GM12878 (cell line): Measurements from ENCODE around the gene MRGPRE. TPM values are rescaled to one million over a fixed set of nuclear protein-coding genes. Genes with fewer than 3 reads are reported as not detected.

Experiments used
- ATAC-seq: fragments of 200-7000 bp; cut with Tn5 transposase; 3 replicates; pipeline ENCODE4 v1.9.1; 2020; ENCODE audit warnings: mild to moderate bottlenecking, moderate library complexity
- BruUV-seq: library from RNA; stranded (reverse); fragments of 400-500 nt; replicated peaks from 2 replicates; lab custom pipeline; 2021; lab: Mats Ljungman, UMichigan
- CTCF ChIA-PET: fragments of 300-600 bp; sonication (Branson Sonifier 250); formaldehyde crosslinking; extraction: SDS; loops from one replicate; lab custom pipeline; 2021; ENCODE audit warnings: inconsistent platforms; lab: Yijun Ruan, JAX
- POLR2A ChIA-PET: fragments of 350-600 bp; formaldehyde crosslinking; extraction: SDS; loops from one replicate; lab custom pipeline; 2021; ENCODE audit warnings: inconsistent platforms; lab: Charles Lee
- RAD21 ChIA-PET: fragments of 300-600 bp; sonication (Branson Sonifier 250); formaldehyde crosslinking; loops from one replicate; lab custom pipeline; 2023; ENCODE audit warnings: antibody characterized with exemption; ENCODE audit not compliant: unreplicated experiment; lab: Charles Lee
- SMC1A ChIA-PET: fragments of 300-600 bp; sonication (Branson Sonifier 250); formaldehyde crosslinking; loops from one replicate; lab custom pipeline; 2023; ENCODE audit not compliant: unreplicated experiment, uncharacterized antibody; lab: Charles Lee
- DNase-seq: peaks from one replicate; pipeline ENCODE4 v3.0.0-alpha.2; 2011; ENCODE audit warnings: low read depth, low spot score
- FAIRE-seq: peaks from 3 replicates; lab custom pipeline; 2011; peaks lifted over from hg19 to GRCh38; lab: Jason Lieb, UNC
- H2AFZ ChIP-seq: 2 replicates; pipeline ENCODE4 v1.6.0; 2011; ENCODE audit warnings: low read depth, low read length, control low read depth; ENCODE audit not compliant: control insufficient read depth
- H3K27ac ChIP-seq: 2 replicates; pipeline ENCODE4 v1.5.1; 2011; ENCODE audit warnings: control low read depth; ENCODE audit not compliant: control insufficient read depth, insufficient read depth
- H3K27me3 ChIP-seq, 2 experiments: replicated peaks in 1 of 2; 2 replicates each; pipeline versions ENCODE4 v1.6.0 to v1.6.1; 2011; ENCODE audit warnings: low read length in 1 of 2; ENCODE audit not compliant: control insufficient read depth in 2 of 2, insufficient read depth in 2 of 2
- H3K36me3 ChIP-seq, 2 experiments: 2 replicates each; pipeline ENCODE4 v1.5.1; 2011; ENCODE audit warnings: low read length in 1 of 2; ENCODE audit not compliant: control insufficient read depth in 2 of 2, insufficient read depth in 2 of 2
- H3K4me1 ChIP-seq: 2 replicates; pipeline ENCODE4 v1.6.1; 2011; ENCODE audit warnings: mild to moderate bottlenecking, low read length, moderate library complexity, mixed read lengths; ENCODE audit not compliant: control insufficient read depth, insufficient read depth
- H3K4me2 ChIP-seq: 2 replicates; pipeline ENCODE4 v1.6.0; 2011; ENCODE audit warnings: control low read depth; ENCODE audit not compliant: control insufficient read depth, insufficient read depth
- H3K4me3 ChIP-seq: fragments of 200-600 bp; sonication (generic); 2 replicates; pipeline ENCODE4 v1.5.1; 2016
- H3K79me2 ChIP-seq: 2 replicates; pipeline ENCODE4 v1.6.0; 2011; ENCODE audit warnings: low read length; ENCODE audit not compliant: control insufficient read depth, insufficient read depth
- H3K9ac ChIP-seq: 2 replicates; pipeline ENCODE4 v1.8.0; 2011; ENCODE audit warnings: low read length, control low read depth, mixed read lengths; ENCODE audit not compliant: control insufficient read depth, insufficient read depth
- H3K9me3 ChIP-seq: replicated peaks from 3 replicates; pipeline ENCODE4 v1.5.1; 2011; ENCODE audit warnings: mild to moderate bottlenecking, low read length; ENCODE audit not compliant: control insufficient read depth, insufficient read depth
- H4K20me1 ChIP-seq: 2 replicates; pipeline ENCODE4 v1.6.0; 2011; ENCODE audit not compliant: control insufficient read depth, insufficient read depth
- BACH1 ChIP-seq: fragments of 450-650 bp; IDR thresholded peaks from 2 replicates; pipeline ENCODE4 v1.6.1; 2017; ENCODE audit warnings: mild to moderate bottlenecking, borderline replicate concordance
- CHD4 ChIP-seq: fragments of 200-600 bp; sonication (generic); IDR thresholded peaks from 2 replicates; pipeline ENCODE4 v1.6.1; 2016; ENCODE audit warnings: mild to moderate bottlenecking
- CREM ChIP-seq: IDR thresholded peaks from 2 replicates; pipeline ENCODE4 v1.6.1; 2014; ENCODE audit warnings: antibody characterized with exemption, low read depth
- FOS ChIP-seq: IDR thresholded peaks from 3 replicates; pipeline ENCODE4 v1.6.1; 2011; ENCODE audit warnings: borderline replicate concordance; ENCODE audit not compliant: insufficient read length; ENCODE audit errors: extremely low read depth
- HCFC1 ChIP-seq: fragments of 150-350 bp; IDR thresholded peaks from 2 replicates; pipeline ENCODE4 v1.6.1; 2014; ENCODE audit warnings: low read length
- MLLT1 ChIP-seq: fragments of 450-650 bp; IDR thresholded peaks from 2 replicates; pipeline ENCODE4 v1.6.1; 2016; ENCODE audit warnings: mild to moderate bottlenecking
- POU2F2 ChIP-seq: IDR thresholded peaks from 3 replicates; pipeline ENCODE4 v1.6.1; 2011; ENCODE audit warnings: low read depth, mild to moderate bottlenecking, low read length, borderline replicate concordance
- PRDM15 ChIP-seq: fragments of 450-650 bp; formaldehyde crosslinking; IDR thresholded peaks from 2 replicates; pipeline ENCODE4 v1.4.0; 2020; ENCODE audit warnings: mild to moderate bottlenecking, moderate library complexity
- SRF ChIP-seq, 2 experiments: IDR thresholded peaks; 2 replicates each; pipeline ENCODE4 v1.6.1; 2011; ENCODE audit warnings: low read depth in 2 of 2, low read length in 2 of 2, mild to moderate bottlenecking in 1 of 2, moderate library complexity in 1 of 2
- WGBS: methylation state at CpG from one replicate; pipeline ENCODE4 v1.1.6; 2016; ENCODE audit warnings: low lambda C conversion rate; ENCODE audit not compliant: insufficient replicate concordance, insufficient coverage; ENCODE audit errors: missing lambda C conversion rate; 5-methylcytosine and 5-hydroxymethylcytosine counted together
- in situ Hi-C: fragments of 300-500 bp; cut with MboI; formaldehyde crosslinking; loops from 9 replicates; pipeline ENCODE4 v1.14.3; 2018; ENCODE audit warnings: mixed read lengths
- intact Hi-C: fragments of 100-400 bp; cut with micrococcal nuclease; formaldehyde crosslinking; loops from one replicate; pipeline ENCODE4 v1.14.2; 2022; ENCODE audit not compliant: unreplicated experiment
- polyA plus RNA-seq, 11 experiments: library from polyadenylated mRNA; depleted of rRNA in 4 of 11; unstranded in 6 of 11; stranded (reverse) in 5 of 11; fragments of >200 nt; fragmentation: Nextera tagmentation in 4 of 11; fragmentation: Illumina TruSeq in 1 of 11; extraction: Ambion mirVana in 4 of 11; extraction: Trizol in 1 of 11; gene quantifications; 1 replicate in 1 of 11; 2 replicates in 10 of 11; pipeline versions ENCODE4 v1.2.1 to v1.2.3, GENCODE V29; 2011 to 2016; ENCODE audit warnings: inconsistent platforms in 2 of 11, missing spikeins in 2 of 11, low read depth in 1 of 11
- total RNA-seq, 4 experiments: library from RNA; depleted of rRNA in 3 of 4; stranded (reverse); fragments of >200 nt in 3 of 4; fragmentation: Illumina TruSeq in 1 of 4; extraction: Trizol in 1 of 4; gene quantifications; 2 replicates each; pipeline versions ENCODE4 v1.2.1 to v1.2.3, GENCODE V29; 2013 to 2021
- TF ChIP-seq, protein P1 (sequence below): IDR thresholded peaks from 2 replicates; pipeline ENCODE4 v1.6.1; 2012; ENCODE audit warnings: low read length, inconsistent platforms

MRGPRE gene
- total and polyA plus RNA-seq, 10 of the 15 experiments (the other 5 are each of a cell fraction or from before 2014, with no cell fraction given): 0.34 TPM; not detected in 9

DNA sequence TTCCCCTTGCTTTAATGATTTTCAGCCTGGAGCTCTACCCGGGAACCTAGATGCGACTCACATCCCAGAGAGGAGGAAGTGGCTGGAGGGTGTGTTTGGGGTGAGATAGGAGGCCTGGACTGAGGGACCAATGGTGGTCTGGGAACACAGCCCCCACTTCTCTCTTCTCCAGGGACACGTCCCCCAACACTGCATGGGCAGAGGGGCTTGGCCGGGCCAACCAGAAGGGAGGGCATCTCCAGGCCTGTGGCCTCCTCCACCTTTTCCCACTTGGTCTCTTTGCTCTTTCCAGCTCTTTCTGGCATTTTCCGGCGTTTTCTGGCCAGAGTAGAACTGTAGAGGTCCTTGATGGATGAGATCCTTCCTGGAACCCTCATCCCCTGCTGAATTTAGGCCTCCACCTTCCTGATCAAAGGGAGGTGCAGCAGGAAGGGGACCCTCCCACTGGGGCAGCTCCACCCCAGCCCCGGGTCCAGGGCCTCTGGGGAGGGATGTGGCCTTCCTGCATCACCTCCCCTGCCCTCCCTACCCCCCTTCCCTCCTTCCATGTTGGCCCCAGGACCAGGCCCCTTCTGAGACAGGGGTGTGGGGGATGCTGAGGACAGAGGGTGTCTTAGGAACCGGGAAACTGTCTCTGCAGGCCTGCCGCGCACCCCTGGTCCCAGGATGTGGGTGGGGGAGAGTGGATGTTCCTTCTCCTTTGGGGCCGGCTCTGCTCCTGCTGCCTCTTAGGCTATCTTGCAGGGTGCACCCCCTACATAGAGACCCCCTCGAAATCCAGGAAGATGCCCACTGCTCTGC, 38.0 kb downstream of the MRGPRE start:
- Histone ChIP-seq H3K9ac (no peak overlapping the region), H3K4me2 (no peak overlapping the region), H3K4me3 (no peak overlapping the region), H3K36me3 (no peaks in the 10 kb centered on the region), H3K79me2 (no peaks in the 10 kb centered on the region), H3K4me1 (no peaks in the 10 kb centered on the region), H3K9me3 (no peaks in the 10 kb centered on the region), H3K27me3 (no peaks in the 10 kb centered on the region; a peak in 1 of 4 replicates), H2AFZ (no peak overlapping the region), H4K20me1 (no peaks in the 10 kb centered on the region), H3K27ac (no peak overlapping the region)
- no TSS peak for BruUV-seq
- ATAC-seq (no peak), FAIRE-seq (no peak), DNase-seq (no peak)
- in situ Hi-C loops (no loop called here), intact Hi-C loops (no loop called here)
- SMC1A ChIA-PET: no interaction called here
- WGBS: 8% methylated on average over 8 of the region's 12 CpGs
- CTCF ChIA-PET: no interaction called here
- TF ChIP-seq CREM (no peak), SRF (IDR thresholded peaks at IDR 0.05; ENCODE audit: low read depth in 2 of 2, low read length in 2 of 2) (no peak), CHD4 (no peak), POU2F2 (no peak), BACH1 (no peak), PRDM15 (CRISPR knock-in tag) (no peak), MLLT1 (no peak), HCFC1 (no peak), FOS (no peak)
- TF ChIP-seq, protein P1, sequence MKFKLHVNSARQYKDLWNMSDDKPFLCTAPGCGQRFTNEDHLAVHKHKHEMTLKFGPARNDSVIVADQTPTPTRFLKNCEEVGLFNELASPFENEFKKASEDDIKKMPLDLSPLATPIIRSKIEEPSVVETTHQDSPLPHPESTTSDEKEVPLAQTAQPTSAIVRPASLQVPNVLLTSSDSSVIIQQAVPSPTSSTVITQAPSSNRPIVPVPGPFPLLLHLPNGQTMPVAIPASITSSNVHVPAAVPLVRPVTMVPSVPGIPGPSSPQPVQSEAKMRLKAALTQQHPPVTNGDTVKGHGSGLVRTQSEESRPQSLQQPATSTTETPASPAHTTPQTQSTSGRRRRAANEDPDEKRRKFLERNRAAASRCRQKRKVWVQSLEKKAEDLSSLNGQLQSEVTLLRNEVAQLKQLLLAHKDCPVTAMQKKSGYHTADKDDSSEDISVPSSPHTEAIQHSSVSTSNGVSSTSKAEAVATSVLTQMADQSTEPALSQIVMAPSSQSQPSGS: no peak
- POLR2A ChIA-PET: no interaction called here
- RAD21 ChIA-PET: no interaction called here
